H9 (cell line): Measurements from ENCODE around the gene GAL3ST3. TPM values are rescaled to one million over a fixed set of nuclear protein-coding genes. Genes with fewer than 3 reads are reported as not detected.

Source experiments
- DNase-seq: peaks from one replicate; pipeline ENCODE4 v3.0.0-alpha.2; 2017
- H2AFZ ChIP-seq: one replicate; pipeline ENCODE4 v1.6.1; 2013; ENCODE audit warnings: mild to moderate bottlenecking, low read length, control low read depth, moderate library complexity
- H2AK5ac ChIP-seq: 2 replicates; pipeline ENCODE4 v1.6.1; 2013; ENCODE audit warnings: low read length, control low read depth, mixed read lengths; ENCODE audit not compliant: insufficient read length
- H2BK120ac ChIP-seq: one replicate; pipeline ENCODE4 v1.6.1; 2013; ENCODE audit warnings: low read depth, mild to moderate bottlenecking, low read length, control low read depth, inconsistent platforms; ENCODE audit not compliant: poor library complexity, severe bottlenecking
- H2BK12ac ChIP-seq: 2 replicates; pipeline ENCODE4 v1.6.1; 2013; ENCODE audit warnings: low read length, control low read depth, mixed read lengths, low read depth; ENCODE audit not compliant: insufficient read length
- H2BK15ac ChIP-seq: 2 replicates; pipeline ENCODE4 v1.6.1; 2013; ENCODE audit warnings: low read depth, low read length, control low read depth
- H2BK20ac ChIP-seq: one replicate; pipeline ENCODE4 v1.6.1; 2013; ENCODE audit warnings: low read depth, mild to moderate bottlenecking, low read length, control low read depth, inconsistent platforms; ENCODE audit not compliant: poor library complexity, severe bottlenecking
- H2BK5ac ChIP-seq: 2 replicates; pipeline ENCODE4 v1.6.1; 2013; ENCODE audit warnings: low read length, control low read depth, mixed read lengths; ENCODE audit not compliant: insufficient read length
- H3K14ac ChIP-seq: 2 replicates; pipeline ENCODE4 v1.6.1; 2013; ENCODE audit warnings: low read length, control low read depth; ENCODE audit not compliant: insufficient read depth
- H3K18ac ChIP-seq: 2 replicates; pipeline ENCODE4 v1.6.1; 2013; ENCODE audit warnings: low read depth, mild to moderate bottlenecking, mixed read lengths, low read length, control low read depth; ENCODE audit not compliant: insufficient read length
- H3K23ac ChIP-seq: 2 replicates; pipeline ENCODE4 v1.6.1; 2013; ENCODE audit warnings: low read length, control low read depth, mixed read lengths, low read depth; ENCODE audit not compliant: insufficient read length
- H3K23me2 ChIP-seq: 2 replicates; pipeline ENCODE4 v1.6.1; 2013; ENCODE audit warnings: low read depth, mild to moderate bottlenecking, mixed read lengths, low read length, control low read depth; ENCODE audit not compliant: insufficient read length, poor library complexity, severe bottlenecking
- H3K27ac ChIP-seq: 2 replicates; pipeline ENCODE4 v1.5.1; 2013; ENCODE audit warnings: low read length, control low read depth, mixed read lengths, low read depth; ENCODE audit not compliant: insufficient read length
- H3K27me3 ChIP-seq: 2 replicates; pipeline ENCODE4 v1.6.1; 2013; ENCODE audit warnings: low read length, control low read depth, inconsistent platforms; ENCODE audit not compliant: insufficient read depth
- H3K4ac ChIP-seq: 2 replicates; pipeline ENCODE4 v1.6.1; 2013; ENCODE audit warnings: low read depth, mild to moderate bottlenecking, control low read depth, inconsistent platforms, low read length, moderate library complexity
- H3K4me1 ChIP-seq: 2 replicates; pipeline ENCODE4 v1.6.1; 2013; ENCODE audit warnings: low read length, control low read depth, inconsistent platforms; ENCODE audit not compliant: insufficient read depth
- H3K4me2 ChIP-seq: 2 replicates; pipeline ENCODE4 v1.6.1; 2013; ENCODE audit warnings: low read length, control low read depth, mixed read lengths; ENCODE audit not compliant: insufficient read length, insufficient read depth
- H3K56ac ChIP-seq: 2 replicates; pipeline ENCODE4 v1.6.1; 2013; ENCODE audit warnings: low read depth, mild to moderate bottlenecking, mixed read lengths, low read length, control low read depth; ENCODE audit not compliant: insufficient read length
- H3K79me1 ChIP-seq: 2 replicates; pipeline ENCODE4 v1.6.1; 2013; ENCODE audit warnings: low read depth, mild to moderate bottlenecking, moderate library complexity, low read length, control low read depth, inconsistent platforms; ENCODE audit not compliant: insufficient read depth, poor library complexity, severe bottlenecking
- H3K79me2 ChIP-seq: 2 replicates; pipeline ENCODE4 v1.6.1; 2013; ENCODE audit warnings: low read length, control low read depth, inconsistent platforms; ENCODE audit not compliant: insufficient read depth
- H3K9ac ChIP-seq: 2 replicates; pipeline ENCODE4 v1.6.1; 2013; ENCODE audit warnings: low read length, control low read depth, mixed read lengths; ENCODE audit not compliant: insufficient read length; ENCODE audit errors: extremely low read depth
- H3K9me3 ChIP-seq: one replicate; pipeline ENCODE4 v1.6.1; 2013; ENCODE audit warnings: low read depth, low read length, inconsistent platforms; ENCODE audit not compliant: control insufficient read depth
- H3T11ph ChIP-seq: one replicate; pipeline ENCODE4 v1.6.1; 2013; ENCODE audit warnings: mild to moderate bottlenecking, low read length, control low read depth, inconsistent platforms
- H4K20me1 ChIP-seq: one replicate; pipeline ENCODE4 v1.6.1; 2013; ENCODE audit not compliant: control insufficient read depth, insufficient read length, insufficient read depth
- H4K5ac ChIP-seq: 2 replicates; pipeline ENCODE4 v1.6.1; 2013; ENCODE audit warnings: low read depth, mild to moderate bottlenecking, mixed read lengths, low read length, control low read depth; ENCODE audit not compliant: insufficient read length
- H4K8ac ChIP-seq: replicated peaks from 2 replicates; pipeline ENCODE4 v1.6.1; 2013; ENCODE audit warnings: low read length, control low read depth, mixed read lengths, low read depth; ENCODE audit not compliant: insufficient read length
- H4K91ac ChIP-seq: 2 replicates; pipeline ENCODE4 v1.6.1; 2013; ENCODE audit warnings: low read depth, mild to moderate bottlenecking, moderate library complexity, mixed read lengths, low read length, control low read depth; ENCODE audit not compliant: insufficient read length
- H3K27ac Mint-ChIP-seq, 3 experiments: 2 replicates in 2 of 3; 3 replicates in 1 of 3; pipeline ENCODE4 v1.8.0; 2020 to 2021; ENCODE audit warnings: mixed read lengths in 3 of 3, mild to moderate bottlenecking in 1 of 3, moderate library complexity in 1 of 3
- H3K27me3 Mint-ChIP-seq: 2 replicates; pipeline ENCODE4 v1.8.0; 2021; ENCODE audit warnings: low read depth, mild to moderate bottlenecking, moderate library complexity, mixed read lengths
- H3K36me3 Mint-ChIP-seq, 3 experiments: 2 replicates in 2 of 3; 3 replicates in 1 of 3; pipeline ENCODE4 v1.8.0; 2020 to 2021; ENCODE audit warnings: low read depth in 3 of 3, mixed read lengths in 3 of 3; ENCODE audit not compliant: insufficient read depth in 1 of 3
- H3K4me1 Mint-ChIP-seq, 2 experiments: 2 replicates each; pipeline ENCODE4 v1.8.0; 2020; ENCODE audit warnings: mixed read lengths in 2 of 2
- H3K4me3 Mint-ChIP-seq, 2 experiments: 2 replicates in 1 of 2; 3 replicates in 1 of 2; pipeline ENCODE4 v1.8.0; 2020 to 2021; ENCODE audit warnings: mild to moderate bottlenecking in 2 of 2, mixed read lengths in 2 of 2, moderate library complexity in 1 of 2
- H3K9me3 Mint-ChIP-seq, 2 experiments: 2 replicates in 1 of 2; 3 replicates in 1 of 2; pipeline ENCODE4 v1.8.0; 2020; ENCODE audit warnings: mild to moderate bottlenecking in 2 of 2, mixed read lengths in 2 of 2, moderate library complexity in 1 of 2
- CTCF ChIP-seq: fragments of 200-600 bp; sonication (generic); conservative IDR thresholded peaks from 3 replicates; pipeline ENCODE4 v1.8.0; 2021; ENCODE audit warnings: antibody characterized with exemption, mild to moderate bottlenecking
- WGBS: extraction: QIAGEN DNeasy Blood & Tissue Kit; methylation state at CpG from one replicate; pipeline ENCODE4 v1.1.7; 2013; ENCODE audit warnings: missing lambda C conversion rate, low lambda C conversion rate, mixed read lengths; ENCODE audit not compliant: insufficient read length; ENCODE audit errors: extremely low coverage; 5-methylcytosine and 5-hydroxymethylcytosine counted together
- total RNA-seq: library from RNA; stranded (reverse); gene quantifications from 2 replicates; pipeline ENCODE4 v1.2.1, GENCODE V29; 2021

Gene GAL3ST3
- total RNA-seq, 1 experiment from 2014 or later = 17.2 TPM

DNA sequence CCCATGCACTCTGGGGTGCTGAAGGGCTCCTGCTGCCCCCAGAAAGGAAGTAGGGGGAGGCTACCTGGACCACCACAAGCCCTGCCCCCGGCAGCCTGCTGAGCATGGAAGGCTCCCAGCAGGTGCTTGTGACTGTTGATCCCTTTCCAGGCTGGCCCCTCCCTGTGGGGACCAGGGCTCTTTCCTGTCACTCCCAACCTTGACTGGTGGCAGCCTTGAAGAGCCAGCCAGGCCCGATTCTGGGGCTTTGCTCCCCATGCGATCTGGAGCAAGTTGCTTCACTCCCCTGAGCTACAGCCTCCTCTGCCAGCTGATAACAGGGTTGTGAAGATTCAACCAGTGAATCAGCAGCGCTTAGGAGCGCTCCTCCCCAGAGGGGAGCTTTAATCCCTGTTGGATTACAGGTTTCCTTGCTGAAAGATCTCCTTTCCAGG, 41.7 kb downstream of the GAL3ST3 start:
- no peaks in the 10 kb centered on the region for H3K79me1 ChIP-seq
- peaks cover 24 to 37% of the 10 kb centered on the region in 2 experiments for H3K4me1 Mint-ChIP-seq
- H3K27ac Mint-ChIP-seq = peak overlapping the region in 1 of 3 experiments; percentile 68; a peak in 2 of 7 replicates
- no peaks in the 10 kb centered on the region for H3K4me1 ChIP-seq
- peaks cover 11% of the 10 kb centered on the region for H3K23me2 ChIP-seq
- H4K5ac ChIP-seq = no peak overlapping the region
- H3K36me3 Mint-ChIP-seq = peaks cover 8 to 30% (median 23%) of the 10 kb centered on the region in 3 experiments; a peak in 6 of 7 replicates
- H3K4ac ChIP-seq = no peak overlapping the region
- no peak overlapping the region for H2BK12ac ChIP-seq
- H3K14ac ChIP-seq = no peak overlapping the region
- no CpG with 5 or more reads among the region's 5 CpGs for WGBS
- no peak overlapping the region for H3K4me2 ChIP-seq
- H3K18ac ChIP-seq = no peak overlapping the region
- no peak overlapping the region for H4K8ac ChIP-seq
- H2BK5ac ChIP-seq = no peak overlapping the region
- H3K4me3 Mint-ChIP-seq = no peak overlapping the region
- H2BK120ac ChIP-seq = no peak overlapping the region
- TF ChIP-seq CTCF = no peak
- H3K79me2 ChIP-seq = peaks cover 3% of the 10 kb centered on the region; the same call in 1 of the 2 replicates
- no peak overlapping the region for H2BK20ac ChIP-seq
- H3K9me3 Mint-ChIP-seq = no peaks in the 10 kb centered on the region
- H3K27me3 Mint-ChIP-seq = no peaks in the 10 kb centered on the region; the same call in 1 of the 2 replicates
- H4K20me1 ChIP-seq = no peaks in the 10 kb centered on the region
- H3K27ac ChIP-seq = no peak overlapping the region
- H3T11ph ChIP-seq = no peak overlapping the region
- no peak overlapping the region for H2AK5ac ChIP-seq
- H4K91ac ChIP-seq = no peak overlapping the region
- no peak overlapping the region for H2BK15ac ChIP-seq
- H3K9ac ChIP-seq = no peak overlapping the region
- H3K9me3 ChIP-seq = no peaks in the 10 kb centered on the region
- no peak for DNase-seq
- H3K27me3 ChIP-seq = peaks cover 4% of the 10 kb centered on the region; the same call in 1 of the 2 replicates
- H2AFZ ChIP-seq = no peak overlapping the region
- no peak overlapping the region for H3K23ac ChIP-seq
- no peak overlapping the region for H3K56ac ChIP-seq
